ENCODE data around the gene FN3K.
"Not testable (repeated sequence)": the region's sequence is repeated elsewhere in the genome, so short reads cannot be mapped to it uniquely, and the experiment has no call there.

Gene FN3K

GRCh38 chr17:82737967-82738877 is 2.8 kb downstream of the FN3K start:
- DNase-seq, result no peak

- DNase-seq, result no peak
Measured at GRCh38 chr17:82740906-82741759, 5.7 kb downstream of the FN3K start.

GRCh38 chr17:82743344-82744219 is 8.2 kb downstream of the FN3K start:
- no peak for DNase-seq

- not testable (repeated sequence) for DNase-seq
Measured at GRCh38 chr17:82744736-82745135, 9.3 kb downstream of the FN3K start.

- DNase-seq, result no peak
Measured at GRCh38 chr17:82745524-82745923, 10.1 kb downstream of the FN3K start.

GRCh38 chr17:82748756-82749155 is 13.3 kb downstream of the FN3K start:
- DNase-seq, result no peak

- DNase-seq, result no peak
Measured at GRCh38 chr17:82750241-82750908, 15.0 kb downstream of the FN3K start.

GRCh38 chr17:82751171-82751570 is 15.8 kb downstream of the FN3K start:
- DNase-seq, result no peak

- DNase-seq, result peak; percentile 84
Measured at GRCh38 chr17:82751571-82752370, 16.4 kb downstream of the FN3K start, which contains the start of gene TBCD. TBCD (plus strand) TSS chr17:82752065; CDS start chr17:82752194, 129 bp downstream.

GRCh38 chr17:82752371-82753200 is 17.2 kb downstream of the FN3K start:
- no peak for DNase-seq

- no peak for DNase-seq
Measured at GRCh38 chr17:82753201-82753464, 17.7 kb downstream of the FN3K start.

GRCh38 chr17:82754297-82755208 is 19.1 kb downstream of the FN3K start:
- DNase-seq, result no peak

- DNase-seq, result no peak
Measured at GRCh38 chr17:82756166-82756565, 20.8 kb downstream of the FN3K start.

GRCh38 chr17:82765371-82765770 is 30.0 kb downstream of the FN3K start:
- DNase-seq, result no peak

GRCh38 chr17:82767041-82767754 is 31.8 kb downstream of the FN3K start:
- no peak for DNase-seq

- no peak for DNase-seq
Measured at GRCh38 chr17:82769041-82769440, 33.6 kb downstream of the FN3K start.

- no peak for DNase-seq
Measured at GRCh38 chr17:82772026-82772425, 36.6 kb downstream of the FN3K start.

GRCh38 chr17:82774456-82774855 is 39.0 kb downstream of the FN3K start:
- DNase-seq, result not testable (repeated sequence)
